H9 (cell line): ENCODE measurements around the gene AVL9. TPM values are rescaled to one million over a fixed set of nuclear protein-coding genes. Genes with fewer than 3 reads are reported as not detected.
A peak's percentile ranks its signal among the peaks of the same experiment; 100 is the strongest.

Source experiments
- DNase-seq: peaks from one replicate; pipeline ENCODE4 v3.0.0-alpha.2; 2017
- H2AFZ ChIP-seq: one replicate; pipeline ENCODE4 v1.6.1; 2013; ENCODE audit warnings: mild to moderate bottlenecking, low read length, control low read depth, moderate library complexity
- H2AK5ac ChIP-seq: 2 replicates; pipeline ENCODE4 v1.6.1; 2013; ENCODE audit warnings: low read length, control low read depth, mixed read lengths; ENCODE audit not compliant: insufficient read length
- H2BK120ac ChIP-seq: one replicate; pipeline ENCODE4 v1.6.1; 2013; ENCODE audit warnings: low read depth, mild to moderate bottlenecking, low read length, control low read depth, inconsistent platforms; ENCODE audit not compliant: poor library complexity, severe bottlenecking
- H2BK12ac ChIP-seq: 2 replicates; pipeline ENCODE4 v1.6.1; 2013; ENCODE audit warnings: low read length, control low read depth, mixed read lengths, low read depth; ENCODE audit not compliant: insufficient read length
- H2BK15ac ChIP-seq: 2 replicates; pipeline ENCODE4 v1.6.1; 2013; ENCODE audit warnings: low read depth, low read length, control low read depth
- H2BK20ac ChIP-seq: one replicate; pipeline ENCODE4 v1.6.1; 2013; ENCODE audit warnings: low read depth, mild to moderate bottlenecking, low read length, control low read depth, inconsistent platforms; ENCODE audit not compliant: poor library complexity, severe bottlenecking
- H2BK5ac ChIP-seq: 2 replicates; pipeline ENCODE4 v1.6.1; 2013; ENCODE audit warnings: low read length, control low read depth, mixed read lengths; ENCODE audit not compliant: insufficient read length
- H3K14ac ChIP-seq: 2 replicates; pipeline ENCODE4 v1.6.1; 2013; ENCODE audit warnings: low read length, control low read depth; ENCODE audit not compliant: insufficient read depth
- H3K18ac ChIP-seq: 2 replicates; pipeline ENCODE4 v1.6.1; 2013; ENCODE audit warnings: low read depth, mild to moderate bottlenecking, mixed read lengths, low read length, control low read depth; ENCODE audit not compliant: insufficient read length
- H3K23ac ChIP-seq: 2 replicates; pipeline ENCODE4 v1.6.1; 2013; ENCODE audit warnings: low read length, control low read depth, mixed read lengths, low read depth; ENCODE audit not compliant: insufficient read length
- H3K23me2 ChIP-seq: 2 replicates; pipeline ENCODE4 v1.6.1; 2013; ENCODE audit warnings: low read depth, mild to moderate bottlenecking, mixed read lengths, low read length, control low read depth; ENCODE audit not compliant: insufficient read length, poor library complexity, severe bottlenecking
- H3K27ac ChIP-seq: 2 replicates; pipeline ENCODE4 v1.5.1; 2013; ENCODE audit warnings: low read length, control low read depth, mixed read lengths, low read depth; ENCODE audit not compliant: insufficient read length
- H3K27me3 ChIP-seq: 2 replicates; pipeline ENCODE4 v1.6.1; 2013; ENCODE audit warnings: low read length, control low read depth, inconsistent platforms; ENCODE audit not compliant: insufficient read depth
- H3K4ac ChIP-seq: 2 replicates; pipeline ENCODE4 v1.6.1; 2013; ENCODE audit warnings: low read depth, mild to moderate bottlenecking, control low read depth, inconsistent platforms, low read length, moderate library complexity
- H3K4me1 ChIP-seq: 2 replicates; pipeline ENCODE4 v1.6.1; 2013; ENCODE audit warnings: low read length, control low read depth, inconsistent platforms; ENCODE audit not compliant: insufficient read depth
- H3K4me2 ChIP-seq: 2 replicates; pipeline ENCODE4 v1.6.1; 2013; ENCODE audit warnings: low read length, control low read depth, mixed read lengths; ENCODE audit not compliant: insufficient read length, insufficient read depth
- H3K56ac ChIP-seq: 2 replicates; pipeline ENCODE4 v1.6.1; 2013; ENCODE audit warnings: low read depth, mild to moderate bottlenecking, mixed read lengths, low read length, control low read depth; ENCODE audit not compliant: insufficient read length
- H3K79me1 ChIP-seq: 2 replicates; pipeline ENCODE4 v1.6.1; 2013; ENCODE audit warnings: low read depth, mild to moderate bottlenecking, moderate library complexity, low read length, control low read depth, inconsistent platforms; ENCODE audit not compliant: insufficient read depth, poor library complexity, severe bottlenecking
- H3K79me2 ChIP-seq: 2 replicates; pipeline ENCODE4 v1.6.1; 2013; ENCODE audit warnings: low read length, control low read depth, inconsistent platforms; ENCODE audit not compliant: insufficient read depth
- H3K9ac ChIP-seq: 2 replicates; pipeline ENCODE4 v1.6.1; 2013; ENCODE audit warnings: low read length, control low read depth, mixed read lengths; ENCODE audit not compliant: insufficient read length; ENCODE audit errors: extremely low read depth
- H3K9me3 ChIP-seq: one replicate; pipeline ENCODE4 v1.6.1; 2013; ENCODE audit warnings: low read depth, low read length, inconsistent platforms; ENCODE audit not compliant: control insufficient read depth
- H3T11ph ChIP-seq: one replicate; pipeline ENCODE4 v1.6.1; 2013; ENCODE audit warnings: mild to moderate bottlenecking, low read length, control low read depth, inconsistent platforms
- H4K20me1 ChIP-seq: one replicate; pipeline ENCODE4 v1.6.1; 2013; ENCODE audit not compliant: control insufficient read depth, insufficient read length, insufficient read depth
- H4K5ac ChIP-seq: 2 replicates; pipeline ENCODE4 v1.6.1; 2013; ENCODE audit warnings: low read depth, mild to moderate bottlenecking, mixed read lengths, low read length, control low read depth; ENCODE audit not compliant: insufficient read length
- H4K8ac ChIP-seq: replicated peaks from 2 replicates; pipeline ENCODE4 v1.6.1; 2013; ENCODE audit warnings: low read length, control low read depth, mixed read lengths, low read depth; ENCODE audit not compliant: insufficient read length
- H4K91ac ChIP-seq: 2 replicates; pipeline ENCODE4 v1.6.1; 2013; ENCODE audit warnings: low read depth, mild to moderate bottlenecking, moderate library complexity, mixed read lengths, low read length, control low read depth; ENCODE audit not compliant: insufficient read length
- H3K27ac Mint-ChIP-seq, 3 experiments: 2 replicates in 2 of 3; 3 replicates in 1 of 3; pipeline ENCODE4 v1.8.0; 2020 to 2021; ENCODE audit warnings: mixed read lengths in 3 of 3, mild to moderate bottlenecking in 1 of 3, moderate library complexity in 1 of 3
- H3K27me3 Mint-ChIP-seq: 2 replicates; pipeline ENCODE4 v1.8.0; 2021; ENCODE audit warnings: low read depth, mild to moderate bottlenecking, moderate library complexity, mixed read lengths
- H3K36me3 Mint-ChIP-seq, 3 experiments: 2 replicates in 2 of 3; 3 replicates in 1 of 3; pipeline ENCODE4 v1.8.0; 2020 to 2021; ENCODE audit warnings: low read depth in 3 of 3, mixed read lengths in 3 of 3; ENCODE audit not compliant: insufficient read depth in 1 of 3
- H3K4me1 Mint-ChIP-seq, 2 experiments: 2 replicates each; pipeline ENCODE4 v1.8.0; 2020; ENCODE audit warnings: mixed read lengths in 2 of 2
- H3K4me3 Mint-ChIP-seq, 2 experiments: 2 replicates in 1 of 2; 3 replicates in 1 of 2; pipeline ENCODE4 v1.8.0; 2020 to 2021; ENCODE audit warnings: mild to moderate bottlenecking in 2 of 2, mixed read lengths in 2 of 2, moderate library complexity in 1 of 2
- H3K9me3 Mint-ChIP-seq, 2 experiments: 2 replicates in 1 of 2; 3 replicates in 1 of 2; pipeline ENCODE4 v1.8.0; 2020; ENCODE audit warnings: mild to moderate bottlenecking in 2 of 2, mixed read lengths in 2 of 2, moderate library complexity in 1 of 2
- CTCF ChIP-seq: fragments of 200-600 bp; sonication (generic); conservative IDR thresholded peaks from 3 replicates; pipeline ENCODE4 v1.8.0; 2021; ENCODE audit warnings: antibody characterized with exemption, mild to moderate bottlenecking
- WGBS: extraction: QIAGEN DNeasy Blood & Tissue Kit; methylation state at CpG from one replicate; pipeline ENCODE4 v1.1.7; 2013; ENCODE audit warnings: missing lambda C conversion rate, low lambda C conversion rate, mixed read lengths; ENCODE audit not compliant: insufficient read length; ENCODE audit errors: extremely low coverage; 5-methylcytosine and 5-hydroxymethylcytosine counted together
- total RNA-seq: library from RNA; stranded (reverse); gene quantifications from 2 replicates; pipeline ENCODE4 v1.2.1, GENCODE V29; 2021

AVL9 gene
- total RNA-seq, 1 experiment from 2014 or later: 38.7 TPM

GRCh38 chr7:32532716-32533115 lies 37.4 kb downstream of the AVL9 start:
- Histone ChIP-seq H4K8ac (no peak overlapping the region), H3K27ac (no peak overlapping the region), H3K56ac (no peak overlapping the region), H3K4ac (no peak overlapping the region), H3K9ac (no peak overlapping the region), H3K4me2 (no peak overlapping the region), H4K91ac (no peak overlapping the region), H3K14ac (no peak overlapping the region), H2BK5ac (no peak overlapping the region), H3K23me2 (no peaks in the 10 kb centered on the region), H3T11ph (no peak overlapping the region), H2BK15ac (no peak overlapping the region), H3K23ac (no peak overlapping the region), H3K79me1 (peaks cover 3% of the 10 kb centered on the region), H4K20me1 (no peaks in the 10 kb centered on the region), H3K27me3 (no peaks in the 10 kb centered on the region), H3K9me3 (no peaks in the 10 kb centered on the region), H2BK20ac (no peak overlapping the region), H4K5ac (no peak overlapping the region), H3K4me1 (peaks cover 14% of the 10 kb centered on the region; the same call in 1 of the 2 replicates), H3K79me2 (peaks cover 2% of the 10 kb centered on the region; the same call in 1 of the 2 replicates), H2AFZ (no peak overlapping the region), H2AK5ac (no peak overlapping the region), H2BK120ac (no peak overlapping the region), H2BK12ac (no peak overlapping the region), H3K18ac (no peak overlapping the region)
- DNase-seq: no peak
- peaks cover 22 to 28% of the 10 kb centered on the region in 2 experiments for H3K4me1 Mint-ChIP-seq
- no peak overlapping the region for H3K4me3 Mint-ChIP-seq
- H3K27ac Mint-ChIP-seq: 0 out of 7 replicates have a peak overlapping the region, but pooled peaks of 1 of the 3 experiments have one; percentile 28
- no CpG with 5 or more reads among the region's 5 CpGs for WGBS
- H3K36me3 Mint-ChIP-seq: peaks cover 0 to 1% (median 0%) of the 10 kb centered on the region in 3 experiments; a peak in 4 of 7 replicates
- TF ChIP-seq CTCF: no peak
- H3K9me3 Mint-ChIP-seq: no peaks in the 10 kb centered on the region
- H3K27me3 Mint-ChIP-seq: no peaks in the 10 kb centered on the region
